GM18508 (cell line): ENCODE measurements around the gene CENPL.
"Not testable (repeated sequence)": the region's sequence is repeated elsewhere in the genome, so short reads cannot be mapped to it uniquely, and the experiment has no call there.

ENCODE experiments used
- ATAC-seq: cut with Tn5 transposase; IDR thresholded peaks from one replicate; pipeline ENCODE4 v1.9.1; 2021; ENCODE audit warnings: moderate number of reproducible peaks; ENCODE audit not compliant: insufficient read depth, unreplicated experiment

The CENPL gene

GRCh38 chr1:173824315-173825081 is at the start of gene CENPL, which contains the start of gene DARS2:
CENPL (minus strand) TSS chr1:173824883; CDS start chr1:173811299, 13,584 bp downstream.
DARS2 (plus strand) TSS chr1:173824673; CDS start chr1:173825230, 557 bp downstream.
- peak; percentile 90 for ATAC-seq

GRCh38 chr1:173871500-173871899 is 46.8 kb upstream of the CENPL start:
- ATAC-seq, result no peak

DNA sequence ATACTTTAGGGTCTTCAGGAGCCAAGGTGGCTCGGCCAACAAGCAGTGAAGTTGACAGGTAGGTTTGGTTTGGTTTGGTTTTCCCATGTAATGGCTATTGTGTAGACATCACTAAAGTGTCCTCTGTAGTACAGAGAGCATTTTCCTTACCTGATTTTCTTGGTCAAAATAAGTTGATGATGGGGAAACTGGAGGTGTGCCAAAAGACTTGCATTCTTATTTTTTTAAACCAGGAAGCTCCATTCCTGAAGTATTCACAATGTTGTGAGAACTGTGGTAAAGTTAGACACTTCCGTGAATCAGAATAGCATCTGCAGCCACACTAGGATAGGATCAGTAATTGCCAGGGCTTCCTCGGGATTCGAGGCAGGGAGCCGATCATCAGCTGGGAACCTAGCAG is 46.4 kb upstream of the CENPL start:
- no peak for ATAC-seq

DNA sequence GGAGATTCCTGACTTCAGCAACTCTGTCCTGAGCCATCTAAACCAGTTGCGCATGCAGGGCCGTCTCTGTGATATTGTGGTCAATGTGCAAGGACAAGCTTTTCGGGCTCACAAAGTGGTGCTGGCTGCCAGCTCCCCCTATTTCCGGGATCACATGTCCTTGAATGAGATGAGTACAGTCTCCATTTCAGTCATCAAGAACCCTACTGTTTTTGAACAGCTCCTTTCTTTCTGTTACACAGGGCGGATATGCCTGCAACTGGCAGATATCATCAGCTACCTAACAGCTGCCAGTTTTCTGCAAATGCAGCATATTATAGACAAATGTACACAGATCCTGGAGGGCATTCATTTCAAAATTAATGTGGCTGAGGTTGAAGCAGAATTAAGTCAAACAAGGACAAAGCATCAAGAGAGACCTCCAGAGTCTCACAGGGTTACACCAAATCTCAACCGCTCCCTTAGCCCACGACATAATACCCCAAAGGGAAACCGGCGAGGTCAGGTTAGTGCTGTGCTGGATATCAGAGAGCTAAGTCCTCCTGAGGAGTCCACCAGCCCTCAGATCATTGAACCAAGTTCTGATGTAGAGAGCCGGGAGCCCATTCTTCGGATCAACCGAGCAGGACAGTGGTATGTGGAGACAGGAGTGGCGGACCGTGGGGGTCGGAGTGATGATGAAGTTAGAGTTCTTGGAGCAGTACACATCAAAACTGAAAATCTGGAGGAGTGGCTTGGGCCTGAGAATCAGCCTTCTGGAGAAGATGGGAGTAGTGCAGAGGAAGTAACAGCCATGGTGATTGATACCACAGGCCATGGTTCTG is 45.8 kb upstream of the CENPL start:
- no peak for ATAC-seq

DNA sequence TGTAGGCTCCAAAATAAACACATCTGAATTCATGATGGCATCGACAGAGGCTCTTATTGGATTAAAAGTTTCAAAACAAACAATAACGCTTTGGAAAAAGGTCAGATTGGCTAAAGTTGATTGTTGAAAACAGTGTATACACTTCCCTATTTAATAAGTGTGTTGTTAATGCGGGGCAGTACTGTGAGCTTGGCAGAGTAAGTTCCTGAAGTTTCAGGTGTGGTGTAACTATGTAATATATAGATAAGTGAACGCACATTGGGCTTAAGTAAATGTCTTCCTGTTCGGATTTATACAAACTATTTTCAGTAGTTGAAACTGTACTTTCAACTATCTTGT is 44.3 kb upstream of the CENPL start:
- ATAC-seq, result no peak

- ATAC-seq, result peak; percentile 25
Measured at GRCh38 chr1:173868266-173869020, 43.8 kb upstream of the CENPL start, which contains the start of gene ZBTB37. ZBTB37 (plus strand) TSS chr1:173868380; CDS start chr1:173870226, 1,846 bp downstream.

- peak; percentile 63 for ATAC-seq
Measured at GRCh38 chr1:173867753-173868265, 43.1 kb upstream of the CENPL start, which contains the start of gene GAS5. GAS5 (minus strand) TSS chr1:173867989.

DNA sequence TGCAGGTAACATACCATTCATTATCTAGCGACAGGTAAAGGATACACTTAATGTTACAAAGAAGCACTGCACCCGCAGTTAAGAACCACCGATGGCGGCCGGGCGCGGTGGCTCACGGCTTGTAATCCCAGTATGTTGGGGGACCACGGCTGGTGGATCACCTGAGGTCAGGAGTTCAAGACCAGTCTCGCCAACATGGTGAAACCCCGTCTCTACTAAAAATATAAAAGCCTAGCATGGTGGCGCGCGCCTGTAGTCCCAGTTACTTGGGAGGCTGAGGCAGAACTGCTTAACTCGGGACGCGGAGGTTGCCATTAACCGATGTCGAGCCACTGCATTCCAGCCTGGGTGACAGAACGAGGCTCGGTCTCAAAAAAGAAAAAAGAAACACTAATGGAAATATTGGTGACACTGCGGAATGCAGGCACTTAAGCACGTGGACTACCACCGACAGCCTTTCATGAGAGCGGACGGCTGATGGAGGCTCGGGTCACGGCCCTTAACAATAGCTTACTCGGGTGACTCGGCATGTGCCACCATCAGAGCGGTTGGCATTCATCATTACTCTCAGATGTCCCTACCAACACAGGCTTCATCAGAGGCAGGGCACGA is 42.6 kb upstream of the CENPL start:
- no peak for ATAC-seq

DNA sequence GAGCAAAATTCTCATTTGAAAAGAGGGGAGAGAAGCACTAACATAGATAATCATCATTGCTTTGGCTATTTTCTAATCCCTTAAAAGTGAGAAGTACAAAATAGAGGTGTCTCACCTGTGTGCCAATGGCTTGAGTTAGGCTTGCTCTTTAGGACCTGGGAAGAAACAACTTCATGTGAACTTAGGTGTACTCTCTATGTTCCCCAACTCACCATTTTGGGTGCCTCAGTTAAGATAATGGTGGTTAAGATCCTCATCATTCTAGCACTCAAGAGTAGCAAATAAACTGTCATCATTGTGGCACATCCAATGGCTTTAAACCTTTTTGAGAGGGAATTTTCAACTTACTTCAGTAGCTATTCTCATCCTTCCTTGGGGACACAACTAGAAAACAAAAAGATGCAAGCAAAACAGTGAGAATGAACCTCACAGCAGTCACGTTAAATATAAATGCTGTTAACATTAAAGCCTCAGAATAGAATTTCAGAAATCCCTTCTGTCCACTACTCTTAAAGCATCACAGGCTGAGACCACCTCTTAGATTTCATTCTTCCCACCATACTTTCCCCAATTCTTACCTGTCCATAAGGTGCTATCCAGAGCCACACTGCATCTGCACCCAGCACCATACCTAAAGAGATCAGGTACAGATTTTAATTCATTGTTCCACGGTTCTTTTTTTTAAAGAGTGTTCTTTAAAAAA is 41.9 kb upstream of the CENPL start:
- ATAC-seq, result no peak

DNA sequence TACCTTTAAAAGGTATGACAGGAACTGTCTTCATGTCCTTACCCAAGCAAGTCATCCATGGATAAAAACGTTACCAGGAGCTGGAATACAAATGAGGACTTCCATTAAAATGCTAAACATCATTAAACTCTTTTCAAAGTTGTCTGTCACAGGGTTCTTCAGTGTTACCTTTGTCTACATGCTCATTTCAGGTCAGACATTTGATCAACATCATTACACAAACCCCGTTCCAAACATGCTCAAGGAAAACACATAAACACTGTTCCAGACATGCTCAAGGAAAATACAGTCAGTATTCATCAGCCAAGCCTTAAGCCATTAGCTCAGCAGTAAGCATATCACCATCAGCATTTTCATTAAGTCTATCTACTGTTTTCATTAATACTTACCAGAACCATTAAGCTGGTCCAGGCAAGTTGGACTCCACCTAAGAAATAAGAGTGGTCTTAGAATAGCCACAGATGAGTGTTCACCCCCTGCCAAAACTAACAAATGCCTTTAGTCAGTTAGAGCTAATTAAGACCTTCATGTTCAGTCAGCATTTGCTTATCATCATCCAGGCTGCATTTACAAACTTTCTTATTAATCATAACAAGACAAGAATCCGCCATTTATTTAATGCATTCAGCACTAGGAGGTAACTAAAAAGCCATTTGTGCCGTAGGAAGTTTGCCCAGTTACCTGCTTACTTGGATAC is 40.9 kb upstream of the CENPL start:
- ATAC-seq, result no peak

DNA sequence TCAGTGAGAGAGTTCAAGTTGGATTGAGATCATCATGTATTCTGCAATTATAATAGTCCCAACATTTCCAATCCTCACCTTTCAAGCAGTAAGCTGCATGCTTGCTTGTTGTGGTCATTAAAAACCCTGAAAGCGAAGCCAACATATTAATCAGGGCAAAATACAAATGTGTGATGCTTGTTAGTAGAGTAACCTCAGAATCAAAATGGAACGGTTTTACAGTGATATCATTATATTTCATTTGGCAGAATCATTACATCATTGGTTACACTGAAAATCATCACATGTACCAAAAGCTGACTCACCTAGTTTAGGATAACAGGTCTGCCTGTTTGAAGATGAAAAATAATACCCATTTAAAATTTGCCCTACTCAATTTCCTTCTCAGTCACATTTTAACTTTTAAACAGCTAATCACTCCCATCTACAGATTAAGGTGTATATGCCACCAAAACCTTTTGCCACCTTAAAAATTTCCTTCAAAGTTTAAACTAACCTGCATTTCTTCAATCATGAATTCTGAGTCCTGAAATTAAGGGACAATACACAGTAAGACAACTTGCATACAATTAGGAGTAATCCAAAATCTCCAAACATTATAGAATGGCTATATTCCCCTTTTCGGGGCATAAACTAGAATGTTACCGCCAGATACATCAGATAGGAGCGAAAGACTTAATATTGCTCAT is 39.6 kb upstream of the CENPL start:
- ATAC-seq, result no peak

DNA sequence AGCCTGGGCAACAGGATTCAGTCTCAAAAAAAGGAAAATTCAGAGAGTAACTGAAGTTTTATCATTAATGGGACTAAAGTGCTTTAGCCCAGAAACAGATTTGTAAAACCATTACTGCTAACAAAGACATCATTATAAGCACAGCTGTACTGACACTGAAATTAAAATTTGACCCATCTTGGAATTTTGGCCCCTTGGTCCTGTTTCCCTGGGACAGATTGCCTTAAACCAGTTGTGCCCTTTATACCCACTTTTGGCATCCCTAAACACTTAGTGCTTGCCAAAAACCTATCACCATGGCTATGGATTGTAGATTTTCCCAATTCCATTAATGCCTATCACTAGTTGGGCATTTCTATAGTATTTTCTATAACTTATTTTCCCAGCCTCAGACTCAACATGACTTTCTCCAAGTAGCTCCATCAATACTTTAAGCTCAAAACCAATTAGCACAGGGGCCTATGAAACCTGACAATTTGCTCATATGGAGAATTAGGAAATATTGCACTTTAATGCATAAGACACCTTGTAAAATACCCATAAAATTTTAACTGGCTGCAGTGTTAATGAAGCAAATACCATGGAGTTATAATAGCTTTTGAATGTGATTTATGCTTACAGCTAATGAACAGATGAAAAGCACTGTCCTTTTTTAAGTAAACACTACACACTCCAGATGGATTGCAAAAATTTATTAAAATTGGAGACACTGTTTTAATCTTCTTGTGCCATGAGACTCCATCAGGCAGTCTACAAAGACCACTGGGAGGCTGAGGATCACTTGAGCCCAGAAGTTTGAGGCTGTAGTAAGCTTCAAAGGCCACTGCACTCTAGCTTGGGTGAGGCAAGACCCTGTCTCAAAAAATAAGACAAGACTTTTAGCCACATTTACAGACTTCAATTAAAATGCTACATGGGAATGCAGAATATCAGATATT is 38.8 kb upstream of the CENPL start:
- no peak for ATAC-seq

DNA sequence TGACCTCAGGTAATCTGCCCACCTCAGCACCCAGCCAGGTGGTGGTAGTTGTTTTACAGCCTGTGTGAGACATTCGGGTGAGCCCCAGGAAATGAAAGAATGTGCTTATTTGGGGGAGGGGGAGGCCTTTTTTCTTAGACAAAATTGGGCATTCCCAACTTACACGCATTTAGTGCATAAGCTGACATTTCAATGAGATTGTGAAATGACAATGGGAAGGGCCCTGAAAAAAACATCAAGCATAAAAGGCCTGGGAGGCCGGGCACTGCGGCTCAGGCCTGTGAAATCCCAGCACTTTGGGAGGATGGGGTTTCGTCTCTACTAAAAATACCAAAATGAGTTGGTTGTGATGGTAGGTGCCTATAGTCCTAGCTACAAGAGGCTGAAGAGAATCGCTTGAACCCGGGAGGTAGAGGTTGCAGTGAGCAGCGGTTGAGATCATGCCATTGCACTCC is 38.1 kb upstream of the CENPL start:
- ATAC-seq, result no peak

DNA sequence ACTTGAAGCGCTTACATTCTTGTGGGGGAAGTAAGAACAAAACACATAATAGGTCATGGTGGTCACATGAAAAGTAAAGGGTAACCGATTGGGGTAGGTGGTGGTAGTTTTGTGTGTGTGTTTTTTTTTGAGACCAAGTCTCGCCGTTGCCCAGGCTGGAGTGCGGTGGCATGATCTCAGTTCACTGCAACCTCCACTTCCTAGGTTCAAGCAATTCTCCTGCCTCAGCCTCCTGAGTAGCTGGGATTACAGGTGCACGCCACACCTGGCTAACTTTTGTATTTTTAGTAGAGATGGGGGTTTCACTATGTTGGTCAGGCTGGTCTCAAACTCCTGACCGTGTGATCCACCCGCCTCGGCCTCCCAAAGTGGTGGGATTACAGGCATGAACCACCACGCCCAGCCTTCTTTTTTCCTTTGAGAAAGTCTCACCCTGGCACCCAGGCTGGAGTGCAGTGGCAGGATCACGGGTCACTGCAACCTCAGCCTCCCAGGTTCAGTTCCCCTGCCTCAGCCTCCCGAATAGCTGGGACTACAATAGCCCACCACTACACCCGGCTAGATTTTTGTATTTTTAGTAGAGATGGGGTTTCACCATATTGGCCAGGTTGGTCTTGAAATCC is 37.6 kb upstream of the CENPL start:
- ATAC-seq, result not testable (repeated sequence)

GRCh38 chr1:173861731-173862145 is 37.1 kb upstream of the CENPL start:
- ATAC-seq, result no peak

GRCh38 chr1:173860065-173860464 is 35.4 kb upstream of the CENPL start:
- ATAC-seq, result no peak

- not testable (repeated sequence) for ATAC-seq
Measured at GRCh38 chr1:173859547-173859946, 34.9 kb upstream of the CENPL start.
